ENCODE measurements around the gene ZNF25.
"Not testable (repeated sequence)": the region's sequence is repeated elsewhere in the genome, so short reads cannot be mapped to it uniquely, and the experiment has no call there.

ZNF25 gene

DNA sequence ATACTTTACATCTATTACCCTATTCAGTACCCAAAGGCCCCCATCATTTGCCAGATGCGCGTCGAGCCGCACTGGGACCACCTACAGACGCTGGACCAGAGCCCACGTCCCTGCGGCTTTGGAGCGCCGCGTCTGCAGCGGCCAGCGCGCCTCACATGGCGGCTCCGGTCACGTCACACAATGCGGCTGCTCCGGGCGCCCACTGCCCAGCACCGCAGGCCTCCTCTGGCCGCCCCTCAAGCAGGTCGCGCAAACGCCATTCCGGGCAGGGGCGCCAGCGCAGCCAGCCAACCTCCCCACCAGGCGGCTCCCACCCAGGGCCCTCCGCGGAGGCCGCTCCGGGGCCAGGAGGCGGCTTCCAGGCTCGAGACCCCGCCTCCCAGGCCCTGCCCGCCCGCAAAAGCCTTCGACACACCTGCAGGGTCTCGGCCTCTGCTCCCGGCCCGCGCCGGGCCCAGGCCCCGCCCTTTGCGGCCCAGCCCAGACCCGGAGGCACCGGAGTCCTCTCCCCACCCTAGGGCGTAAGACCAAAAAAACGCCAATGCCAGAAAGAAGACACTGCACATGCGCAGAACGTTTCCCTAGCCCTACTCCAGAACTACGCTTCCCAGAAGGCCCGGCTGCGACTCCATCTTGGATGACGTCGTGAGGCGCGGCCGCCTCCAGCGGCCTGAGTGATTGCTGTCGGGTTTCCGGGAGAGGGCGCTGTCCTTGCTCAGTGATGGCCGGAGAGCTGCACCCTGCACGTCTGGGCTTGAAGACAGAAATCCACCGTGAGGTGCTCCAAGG is at the start of gene ZNF25:
ZNF25 (minus strand) TSS at position 557 of the 789 bp plus-strand sequence. CDS start 4,925 bp downstream, outside the sequence.
- DNase-seq = peak; percentile 93

DNA sequence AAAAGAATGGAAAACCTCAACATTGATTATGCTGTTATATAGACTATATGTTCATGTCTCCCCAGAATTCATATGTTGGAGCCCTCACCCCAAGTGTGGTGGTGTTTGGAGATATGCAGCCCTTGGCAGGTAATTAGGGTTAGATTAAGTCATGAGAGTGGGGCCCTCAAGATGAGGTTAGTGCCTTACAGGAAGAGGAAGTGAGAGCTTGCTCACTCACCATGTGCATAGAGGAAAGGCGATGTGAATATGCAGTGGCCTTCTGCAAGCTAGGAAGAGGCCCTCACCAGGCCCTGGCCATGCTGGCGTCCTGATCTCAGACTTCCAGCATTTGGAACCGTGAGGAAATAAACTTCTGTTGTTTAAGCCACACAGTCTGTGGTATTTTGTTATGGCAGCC is 48.8 kb upstream of the ZNF25 start:
- DNase-seq = no peak

DNA sequence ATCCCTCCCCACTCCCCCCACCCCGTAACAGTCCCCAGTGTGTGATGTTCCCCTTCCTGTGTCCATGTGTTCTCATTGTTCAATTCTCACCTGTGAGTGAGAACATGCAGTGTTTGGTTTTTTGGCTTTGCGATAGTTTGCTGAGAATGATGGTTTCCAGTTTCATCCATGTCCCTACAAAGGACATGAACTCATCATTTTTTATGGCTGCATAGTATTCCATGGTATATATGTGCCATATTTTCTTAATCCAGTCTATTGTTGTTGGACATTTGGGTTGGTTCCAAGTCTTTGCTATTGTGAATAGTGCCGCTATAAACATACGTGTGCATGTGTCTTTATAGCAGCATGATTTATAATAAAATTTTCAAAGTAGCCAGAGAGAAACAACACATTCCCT is 42.7 kb upstream of the ZNF25 start:
- DNase-seq = not testable (repeated sequence)

DNA sequence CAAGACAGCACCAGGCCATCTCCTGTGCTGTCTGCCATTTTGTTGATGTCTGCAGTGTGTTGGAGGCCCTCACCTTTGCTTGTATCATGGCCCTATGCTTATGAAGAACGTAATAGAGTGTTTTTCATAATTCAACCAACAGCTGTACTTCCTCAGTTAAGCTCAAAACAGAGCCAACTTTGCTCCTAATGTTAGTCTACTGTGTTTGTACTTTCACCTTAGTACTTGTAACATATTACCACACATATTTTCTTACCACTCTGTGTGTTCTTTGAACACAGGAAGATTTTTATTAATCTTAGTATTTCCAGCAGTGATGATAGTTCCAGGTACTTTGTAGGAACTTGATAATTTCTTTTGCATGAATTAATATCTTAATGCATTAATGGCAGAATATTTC is 39.9 kb upstream of the ZNF25 start:
- DNase-seq = no peak

DNA sequence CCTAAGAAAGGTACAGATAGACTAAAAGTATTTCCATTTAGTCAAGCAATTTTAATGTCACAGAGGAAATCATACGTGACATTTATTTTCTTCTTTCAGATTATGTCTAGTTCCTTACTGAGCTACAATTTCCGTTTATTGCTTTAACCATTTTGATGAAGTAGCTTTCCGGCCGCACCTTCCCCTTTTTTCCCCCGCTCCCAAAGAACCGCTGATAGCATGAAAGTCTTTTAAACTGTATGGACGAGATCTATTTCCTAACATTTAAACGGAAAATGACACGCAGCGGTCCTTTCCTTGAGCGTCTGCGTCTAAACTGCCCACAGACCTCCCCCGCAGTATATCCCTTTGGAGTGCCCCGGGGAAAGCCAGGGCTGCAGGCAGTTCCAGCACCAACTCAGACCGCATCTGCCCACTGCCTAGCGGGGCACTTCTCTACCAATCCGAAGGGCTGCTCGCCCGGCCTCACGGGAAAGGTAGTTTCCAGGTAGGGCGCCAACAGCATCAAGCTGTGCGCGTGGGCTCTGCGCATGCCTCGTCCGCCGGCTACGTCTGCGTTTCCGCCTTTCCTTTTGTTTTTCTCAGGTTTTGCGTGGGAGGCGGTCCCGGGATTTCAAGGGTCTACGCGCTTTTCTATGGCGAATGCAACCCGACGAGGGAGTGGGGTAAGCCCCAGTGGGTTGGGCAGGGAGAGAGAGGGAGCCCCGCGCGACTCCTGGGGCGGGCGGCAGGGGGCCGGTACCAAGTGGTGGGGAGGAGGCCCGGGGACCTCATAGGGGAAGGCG is 33.9 kb upstream of the ZNF25 start, which contains the start of gene ZNF33A:
ZNF33A (plus strand) TSS at position 557 of the 785 bp plus-strand sequence. CDS start 1,667 bp downstream, outside the sequence.
- DNase-seq = peak; percentile 84

DNA sequence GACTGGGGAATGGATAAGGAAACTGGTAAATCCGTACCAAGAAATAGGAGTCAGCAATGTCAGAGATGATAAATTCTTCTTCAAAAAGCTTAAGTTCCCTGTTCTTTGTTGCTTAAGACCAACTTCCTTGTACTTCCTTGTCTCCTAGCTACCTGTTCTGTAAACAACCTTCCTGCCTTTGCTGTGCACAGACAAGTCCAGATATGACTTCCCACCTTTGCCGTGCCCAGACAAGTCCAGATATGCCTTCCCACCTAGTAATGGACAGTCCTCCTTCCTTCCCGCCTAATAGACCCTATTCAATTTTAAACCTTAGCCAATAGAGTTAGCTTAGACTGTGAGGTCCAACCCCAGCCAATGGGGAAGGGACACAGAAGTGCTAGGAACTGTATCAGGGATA is 31.5 kb upstream of the ZNF25 start:
- DNase-seq = no peak

DNA sequence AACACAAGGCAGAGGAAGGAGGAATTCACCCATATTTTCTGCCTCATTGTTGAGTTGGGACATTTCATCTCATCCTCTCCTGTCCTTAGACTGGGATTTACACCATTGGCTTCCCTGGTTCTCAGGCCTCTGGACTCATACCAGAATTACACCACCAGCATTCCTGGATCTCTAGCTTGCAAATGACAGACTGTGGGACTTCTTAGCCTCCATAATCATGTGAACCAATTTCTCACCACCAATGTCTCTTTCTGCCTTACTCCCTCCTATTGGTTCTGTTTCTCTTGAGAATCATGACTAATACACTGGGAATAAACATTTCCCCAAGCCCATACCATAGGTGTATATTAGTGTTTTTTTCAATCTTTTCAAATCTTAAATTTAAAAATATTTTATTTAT is 31.1 kb upstream of the ZNF25 start:
- no peak for DNase-seq

DNA sequence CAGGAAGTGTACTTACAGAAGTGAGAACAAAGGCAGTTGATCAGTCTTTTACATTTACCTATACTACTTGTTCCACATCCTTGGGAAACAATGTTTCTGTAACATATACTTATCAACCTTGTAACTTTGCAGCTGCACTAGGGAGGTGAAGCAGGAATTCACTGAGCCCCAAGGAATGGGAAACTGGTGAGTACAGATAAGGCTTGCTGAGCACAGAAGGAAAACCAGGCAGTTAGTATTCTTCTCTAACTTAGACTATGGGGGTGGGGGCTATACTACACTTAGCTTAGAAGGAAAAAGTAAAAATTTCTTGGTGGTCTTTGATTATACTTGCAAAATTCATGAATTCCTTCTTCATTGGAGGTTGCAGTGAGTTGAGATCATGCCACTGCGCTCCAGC is 27.1 kb upstream of the ZNF25 start:
- DNase-seq = no peak

DNA sequence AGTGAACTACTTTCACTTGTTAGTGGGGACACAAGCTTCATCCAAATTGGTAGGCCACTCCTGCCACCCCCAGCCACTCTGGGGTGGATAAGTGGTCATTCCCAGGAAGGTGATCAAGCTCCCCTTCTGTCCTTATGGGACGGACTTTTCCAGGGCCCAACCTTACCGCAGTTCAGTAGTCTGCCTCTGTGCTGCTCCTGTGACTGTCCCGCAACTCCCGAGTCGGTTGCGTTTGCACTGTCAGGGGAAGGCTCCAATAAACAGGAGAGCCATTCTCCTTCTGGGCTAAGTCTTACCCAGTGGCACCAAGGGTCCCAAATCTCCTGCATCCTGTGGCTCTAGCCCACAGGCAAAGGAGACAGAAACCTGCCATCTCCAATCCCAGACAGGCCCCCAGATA is 26.6 kb upstream of the ZNF25 start:
- DNase-seq = no peak

DNA sequence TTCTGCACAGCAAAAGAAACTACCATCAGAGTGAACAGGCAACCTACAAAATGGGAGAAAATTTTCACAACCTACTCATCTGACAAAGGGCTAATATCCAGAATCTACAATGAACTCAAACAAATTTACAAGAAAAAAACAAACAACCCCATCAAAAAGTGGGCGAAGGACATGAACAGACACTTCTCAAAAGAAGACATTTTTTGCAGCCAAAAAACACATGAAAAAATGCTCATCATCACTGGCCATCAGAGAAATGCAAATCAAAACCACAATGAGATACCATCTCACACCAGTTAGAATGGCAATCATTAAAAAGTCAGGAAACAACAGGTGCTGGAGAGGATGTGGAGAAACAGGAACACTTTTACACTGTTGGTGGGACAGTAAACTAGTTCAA is 24.0 kb upstream of the ZNF25 start:
- DNase-seq = not testable (repeated sequence)

DNA sequence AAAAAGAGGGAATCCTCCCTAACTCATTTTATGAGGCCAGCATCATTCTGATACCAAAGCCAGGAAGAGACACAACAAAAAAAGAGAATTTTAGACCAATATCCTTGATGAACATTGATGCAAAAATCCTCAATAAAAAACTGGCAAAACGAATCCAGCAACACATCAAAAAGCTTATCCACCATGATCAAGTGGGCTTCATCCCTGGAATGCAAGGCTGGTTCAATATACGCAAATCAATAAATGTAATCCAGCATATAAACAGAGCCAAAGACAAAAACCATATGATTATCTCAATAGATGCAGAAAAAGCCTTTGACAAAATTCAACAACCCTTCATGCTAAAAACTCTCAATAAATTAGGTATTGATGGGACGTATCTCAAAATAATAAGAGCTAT is 22.5 kb upstream of the ZNF25 start:
- DNase-seq = not testable (repeated sequence)

DNA sequence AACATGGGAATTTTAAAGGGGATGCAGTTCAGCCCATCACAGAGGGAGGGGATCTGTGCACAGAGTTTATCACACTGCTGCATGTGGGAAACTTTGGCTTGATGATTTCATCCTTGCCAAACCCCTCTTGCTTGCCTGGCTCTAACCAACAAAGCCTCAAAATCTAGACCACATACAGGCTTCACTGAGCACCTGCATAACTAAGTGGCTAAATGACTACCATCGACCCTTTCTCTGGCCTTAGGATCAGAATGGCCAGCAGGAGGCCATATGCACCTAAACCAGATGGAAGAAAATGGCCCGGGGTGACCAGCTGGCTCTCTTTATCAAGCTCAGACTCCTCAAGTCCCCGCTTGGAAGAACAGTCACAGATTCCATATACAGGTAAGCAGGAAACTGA is 15.6 kb upstream of the ZNF25 start:
- DNase-seq = no peak

DNA sequence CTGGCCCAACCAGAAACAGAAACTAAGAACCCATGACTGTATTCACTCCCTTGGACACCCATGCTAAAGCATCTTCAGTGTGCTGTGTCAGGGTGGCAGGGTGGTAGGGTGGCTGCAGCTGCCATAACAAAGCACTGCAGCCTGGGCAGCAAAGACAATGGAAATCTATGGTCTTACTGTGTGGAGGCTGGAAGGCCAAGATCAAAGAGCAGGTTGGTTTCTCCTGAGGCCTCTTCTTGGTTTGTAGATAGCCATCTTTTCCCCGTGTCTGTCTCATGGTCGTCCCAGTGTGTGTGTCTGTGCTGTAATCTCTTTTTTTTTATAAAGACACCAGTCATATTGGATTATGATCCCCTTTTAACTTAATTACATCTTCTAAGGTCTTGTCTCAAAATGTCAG is 15.2 kb upstream of the ZNF25 start:
- DNase-seq = no peak

DNA sequence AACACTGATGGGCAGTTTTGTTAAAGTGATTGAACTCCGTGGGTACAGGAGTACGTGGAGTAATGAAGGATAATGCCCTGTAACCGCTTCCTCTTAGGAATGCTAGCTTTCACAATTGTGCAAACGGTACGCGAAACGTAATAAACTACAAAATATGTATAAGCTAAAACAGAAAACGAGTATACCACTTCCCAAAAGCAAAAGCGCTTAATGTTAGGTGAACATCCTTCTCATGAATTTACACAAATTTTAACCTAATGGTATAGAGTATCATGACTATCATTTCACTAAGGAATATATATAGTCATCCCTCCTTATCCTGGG is 395 bp upstream of the ZNF25 start:
- no peak for DNase-seq

DNA sequence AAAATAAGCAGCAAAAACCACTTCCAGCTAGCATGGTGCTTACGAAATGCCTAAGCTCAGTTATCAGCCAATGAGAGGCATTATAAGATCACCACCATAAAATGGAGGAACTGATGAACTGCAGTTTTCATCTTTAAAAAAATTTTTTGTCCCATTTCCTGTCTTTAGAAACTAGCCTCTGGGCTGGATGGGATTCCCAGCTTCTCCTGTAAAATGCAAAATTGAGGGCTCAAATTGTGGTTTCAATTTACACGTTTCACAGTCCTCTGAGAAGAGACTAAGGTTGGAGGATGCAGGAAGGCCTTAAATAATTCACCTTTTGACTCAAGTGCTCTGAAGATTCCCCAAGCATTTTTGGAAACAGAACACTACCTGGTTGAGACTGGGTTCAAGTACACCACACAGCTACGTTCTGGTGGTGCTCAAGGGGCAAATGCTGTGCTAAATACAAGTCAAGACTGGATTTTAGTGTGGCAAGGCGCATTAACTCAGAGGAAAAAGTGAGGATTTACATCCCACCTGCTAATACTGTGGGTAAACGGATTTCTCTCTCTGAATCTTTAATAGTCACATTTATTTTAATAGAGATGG is 951 bp downstream of the ZNF25 start:
- DNase-seq = no peak

DNA sequence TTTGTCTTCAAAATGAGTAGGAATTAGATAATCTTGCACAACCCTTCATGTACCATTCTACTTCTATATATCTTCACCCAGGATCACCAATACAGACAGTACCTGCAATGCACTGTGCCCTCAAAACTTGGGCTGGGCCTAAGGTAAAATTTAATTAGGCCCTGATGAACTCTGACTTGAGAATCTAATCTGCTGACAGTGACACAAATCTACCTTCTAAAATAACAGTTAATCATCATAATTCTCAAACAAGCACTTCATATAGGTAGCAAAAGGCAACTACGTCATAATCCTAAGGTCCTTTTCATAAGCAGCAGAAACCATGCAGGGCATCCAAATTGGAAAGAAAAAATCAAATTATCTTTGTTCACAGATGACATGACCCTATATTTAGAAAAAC is 4.1 kb downstream of the ZNF25 start:
- no peak for DNase-seq

DNA sequence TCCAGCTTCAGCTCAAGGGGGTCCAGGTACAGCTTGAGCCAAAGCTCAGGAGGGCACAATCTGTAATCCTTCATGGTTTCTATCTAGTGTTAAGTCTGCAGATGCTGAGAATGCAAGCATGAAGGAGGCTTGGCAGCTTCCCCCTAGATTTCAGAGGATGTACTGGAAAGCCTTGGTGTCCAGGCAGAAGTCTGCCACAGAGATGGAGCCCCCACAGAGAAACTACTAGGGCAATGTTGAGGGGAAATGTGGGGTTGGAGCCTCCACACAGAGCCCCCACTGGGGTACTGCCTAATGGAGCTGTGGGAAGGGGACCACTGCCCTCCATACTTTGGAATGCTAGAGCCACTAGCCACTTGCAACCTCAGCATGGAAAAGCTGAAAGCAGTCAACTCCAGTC is 11.4 kb downstream of the ZNF25 start:
- DNase-seq = no peak

DNA sequence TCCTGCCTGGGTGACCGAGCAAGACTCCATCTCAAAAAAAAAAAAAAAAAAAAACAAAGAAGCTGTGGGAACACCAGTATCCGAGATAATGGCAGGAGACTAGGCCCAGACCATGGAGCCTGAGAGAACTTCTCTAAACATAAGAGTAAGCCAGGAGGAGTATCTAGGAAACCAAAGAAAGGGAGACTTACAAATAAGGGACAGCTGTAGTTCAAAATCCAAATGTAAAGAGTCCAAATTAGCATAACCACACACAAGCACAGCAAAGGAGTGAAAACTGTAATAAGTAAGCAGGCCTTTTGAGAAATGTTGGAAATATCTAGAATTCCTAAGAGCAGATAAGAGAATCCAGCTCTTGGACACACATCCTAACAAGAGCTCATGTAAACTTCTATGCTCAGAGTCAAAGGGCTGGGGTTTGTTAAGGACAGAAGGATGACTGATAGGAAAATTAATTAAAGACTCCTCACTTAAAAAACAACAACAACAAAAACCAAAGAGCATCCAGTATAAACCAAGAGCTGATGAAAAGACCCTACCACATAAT is 15.8 kb downstream of the ZNF25 start:
- DNase-seq = no peak

DNA sequence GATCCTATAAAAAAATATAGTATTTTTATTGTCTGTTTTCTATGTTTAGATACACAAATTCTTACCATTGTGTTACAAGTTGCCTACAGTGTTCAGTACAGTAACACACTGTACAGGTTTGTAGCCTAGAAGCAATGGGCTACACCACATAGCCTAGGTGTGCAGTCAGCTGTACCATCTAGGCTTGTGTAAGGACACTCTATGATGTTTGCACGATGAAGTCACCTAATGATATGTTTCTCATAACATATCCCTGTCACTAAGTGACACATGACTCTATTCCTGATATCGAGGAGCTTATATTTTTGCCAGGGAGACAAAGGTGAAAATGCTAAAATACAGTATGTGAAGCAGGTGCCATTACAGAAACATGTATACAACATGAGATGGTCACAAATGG is 18.6 kb downstream of the ZNF25 start:
- no peak for DNase-seq

DNA sequence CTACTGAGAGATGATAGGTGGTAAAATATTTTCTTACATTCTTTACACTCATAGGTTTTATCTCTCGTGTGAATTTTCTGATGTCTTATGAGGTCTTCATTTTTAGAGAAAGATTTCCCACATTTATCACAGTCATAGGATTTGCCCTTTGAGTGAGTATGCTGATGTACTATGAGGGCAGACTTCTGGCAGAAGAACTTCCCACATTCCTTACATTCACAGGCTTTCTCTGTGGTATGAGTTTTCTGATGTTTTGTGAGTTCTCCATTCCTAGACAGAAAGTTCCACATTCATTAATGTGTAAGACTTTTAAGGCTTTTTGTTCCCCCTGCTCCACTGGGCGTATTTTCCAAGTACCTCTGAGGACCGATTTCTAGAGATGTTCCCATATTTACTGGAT is 23.5 kb downstream of the ZNF25 start:
- no peak for DNase-seq

DNA sequence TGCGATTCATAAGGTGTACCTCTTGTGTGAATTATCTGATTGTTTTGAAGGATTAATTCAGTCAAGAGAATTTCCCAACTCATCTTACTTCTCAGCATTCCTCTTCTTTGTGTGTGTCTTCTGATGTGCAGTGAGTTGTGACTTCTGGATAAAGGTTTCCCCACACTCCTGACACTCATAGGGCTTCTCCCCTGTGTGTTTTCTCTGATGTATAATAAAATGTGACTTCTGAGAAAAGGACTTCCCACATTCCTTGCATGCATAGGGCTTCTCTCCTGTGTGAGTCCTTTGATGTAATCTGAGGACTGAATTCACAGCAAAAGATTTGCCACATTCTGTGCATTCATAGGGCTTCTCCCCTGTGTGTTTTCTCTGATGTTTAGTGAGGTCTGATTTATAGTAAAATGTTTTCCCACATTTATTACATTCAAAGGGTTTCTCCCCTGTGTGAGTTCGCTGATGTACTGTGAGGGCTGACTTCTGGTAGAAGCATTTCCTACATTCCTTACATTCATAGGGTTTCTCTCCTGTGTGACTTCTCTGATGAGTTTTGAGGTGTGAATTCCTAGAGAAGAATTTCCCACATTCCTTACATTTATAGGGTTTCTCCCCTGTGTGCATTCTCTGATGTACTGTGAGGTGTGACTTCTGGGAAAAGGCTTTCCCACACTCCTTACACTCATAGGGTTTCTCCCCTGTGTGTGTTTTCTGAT is 24.2 kb downstream of the ZNF25 start:
- no peak for DNase-seq

DNA sequence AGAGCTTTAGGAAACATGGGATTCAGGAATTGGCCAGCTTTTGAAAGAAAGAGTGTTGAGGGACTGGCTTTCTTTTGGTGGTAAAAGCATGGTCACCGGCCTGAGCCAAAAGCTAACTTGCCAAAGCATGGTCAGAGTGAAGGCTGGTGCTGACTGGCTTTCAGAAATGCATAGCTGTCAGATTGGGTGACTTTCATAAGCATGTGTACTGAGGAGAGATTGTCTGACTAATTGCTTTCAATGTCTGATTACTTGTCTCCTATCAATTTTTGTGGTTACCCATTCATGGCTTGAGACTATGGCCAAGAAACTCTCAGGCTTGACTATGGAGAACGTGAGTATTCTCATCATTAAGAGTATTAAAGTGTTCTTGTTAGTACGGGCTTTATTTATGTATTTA is 28.2 kb downstream of the ZNF25 start:
- DNase-seq = no peak

DNA sequence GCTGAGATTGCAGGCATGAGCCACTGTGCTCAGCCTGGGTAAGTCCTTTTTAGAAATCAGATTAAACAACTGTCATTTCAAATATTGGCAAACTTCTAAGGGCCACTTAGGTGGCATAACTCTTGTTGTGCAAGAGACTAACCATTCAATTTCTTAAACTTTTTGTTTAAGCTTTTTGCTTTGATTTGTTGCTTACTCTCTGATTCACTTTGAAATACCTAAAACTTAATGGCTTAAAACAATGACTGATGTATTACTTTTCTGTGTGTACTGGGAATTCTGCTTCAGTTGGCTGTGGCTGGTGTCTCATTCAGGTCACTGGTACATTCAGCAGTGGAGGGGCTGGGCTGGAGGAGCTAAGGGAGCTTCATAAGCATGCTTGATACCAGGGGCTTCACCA is 28.9 kb downstream of the ZNF25 start:
- no peak for DNase-seq
